OCI-LY7 (cell line): ENCODE results near the gene HTRA1.

ENCODE experiments used
- EZH2phosphoT487 ChIP-seq: fragments of 200-600 bp; sonication (generic); IDR thresholded peaks from 2 replicates; pipeline ENCODE4 v1.6.1; 2018; ENCODE audit warnings: low read depth, borderline replicate concordance, mild to moderate bottlenecking, mixed run types, antibody characterized with exemption, low read length, moderate library complexity, mixed read lengths
- TF ChIP-seq, protein P1 (sequence below): fragments of 200-600 bp; sonication (generic); conservative IDR thresholded peaks from 2 replicates; pipeline ENCODE4 v1.5.1; 2014; ENCODE audit warnings: mild to moderate bottlenecking, antibody characterized with exemption, low read length, moderate library complexity, mixed read lengths

DNA sequence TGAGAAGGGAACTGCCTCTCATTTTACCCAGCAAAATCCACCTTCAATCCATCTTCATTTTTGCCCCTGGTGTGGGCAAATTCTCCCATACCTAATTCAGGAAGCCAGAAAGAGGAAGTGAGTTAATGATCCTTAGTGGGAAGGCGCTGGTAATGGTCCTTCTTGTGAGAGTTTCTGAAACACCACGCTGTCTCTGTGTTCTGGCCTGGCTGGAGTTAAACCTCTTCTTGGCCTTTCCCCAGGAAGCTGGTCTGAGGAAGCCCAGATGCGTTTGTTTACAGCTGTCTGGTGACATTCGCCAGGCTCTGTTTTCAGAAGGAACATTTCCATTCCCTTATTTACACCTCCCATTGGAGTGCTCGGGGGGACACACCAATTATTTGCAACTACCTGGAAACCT is 24.3 kb downstream of the HTRA1 start:
- TF ChIP-seq, protein P1, sequence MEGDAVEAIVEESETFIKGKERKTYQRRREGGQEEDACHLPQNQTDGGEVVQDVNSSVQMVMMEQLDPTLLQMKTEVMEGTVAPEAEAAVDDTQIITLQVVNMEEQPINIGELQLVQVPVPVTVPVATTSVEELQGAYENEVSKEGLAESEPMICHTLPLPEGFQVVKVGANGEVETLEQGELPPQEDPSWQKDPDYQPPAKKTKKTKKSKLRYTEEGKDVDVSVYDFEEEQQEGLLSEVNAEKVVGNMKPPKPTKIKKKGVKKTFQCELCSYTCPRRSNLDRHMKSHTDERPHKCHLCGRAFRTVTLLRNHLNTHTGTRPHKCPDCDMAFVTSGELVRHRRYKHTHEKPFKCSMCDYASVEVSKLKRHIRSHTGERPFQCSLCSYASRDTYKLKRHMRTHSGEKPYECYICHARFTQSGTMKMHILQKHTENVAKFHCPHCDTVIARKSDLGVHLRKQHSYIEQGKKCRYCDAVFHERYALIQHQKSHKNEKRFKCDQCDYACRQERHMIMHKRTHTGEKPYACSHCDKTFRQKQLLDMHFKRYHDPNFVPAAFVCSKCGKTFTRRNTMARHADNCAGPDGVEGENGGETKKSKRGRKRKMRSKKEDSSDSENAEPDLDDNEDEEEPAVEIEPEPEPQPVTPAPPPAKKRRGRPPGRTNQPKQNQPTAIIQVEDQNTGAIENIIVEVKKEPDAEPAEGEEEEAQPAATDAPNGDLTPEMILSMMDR: no peak
- TF ChIP-seq EZH2phosphoT487: no peak
